NCI-H1105 treated with DMSO at 0.1 percent for 48 hours (cell line): ENCODE measurements around the gene SLC6A2.

Experiments
- DNase-seq: peaks from one replicate; lab custom pipeline; 2025; lab: John Stamatoyannopoulos, UW

The SLC6A2 gene

GRCh38 chr16:55647798-55648197 lies 8.0 kb upstream of the SLC6A2 start:
- no peak for DNase-seq

GRCh38 chr16:55651841-55652824 lies 3.7 kb upstream of the SLC6A2 start:
- no peak for DNase-seq

GRCh38 chr16:55653106-55653505 lies 2.7 kb upstream of the SLC6A2 start:
- no peak for DNase-seq

GRCh38 chr16:55655381-55655896 lies 349 bp upstream of the SLC6A2 start:
- DNase-seq, result no peak

GRCh38 chr16:55656691-55657092 lies 904 bp downstream of the SLC6A2 start:
- no peak for DNase-seq

GRCh38 chr16:55657616-55658015 lies 1.8 kb downstream of the SLC6A2 start:
- DNase-seq, result no peak

- DNase-seq, result no peak
These were observed 3.2 kb downstream of the SLC6A2 start for GRCh38 chr16:55658898-55659420.

- DNase-seq, result no peak
These were observed 4.2 kb downstream of the SLC6A2 start for GRCh38 chr16:55660026-55660425.

GRCh38 chr16:55660828-55661227 lies 5.0 kb downstream of the SLC6A2 start:
- no peak for DNase-seq

- no peak for DNase-seq
These were observed 6.3 kb downstream of the SLC6A2 start for GRCh38 chr16:55661941-55662643.

- DNase-seq, result no peak
These were observed 6.8 kb downstream of the SLC6A2 start for GRCh38 chr16:55662644-55663031.

- DNase-seq, result no peak
These were observed 7.4 kb downstream of the SLC6A2 start for GRCh38 chr16:55663225-55663624.

GRCh38 chr16:55663765-55664677 lies 8.2 kb downstream of the SLC6A2 start:
- no peak for DNase-seq

GRCh38 chr16:55664786-55665407 lies 9.1 kb downstream of the SLC6A2 start:
- no peak for DNase-seq

- no peak for DNase-seq
These were observed 9.7 kb downstream of the SLC6A2 start for GRCh38 chr16:55665511-55665910.

GRCh38 chr16:55666012-55666411 lies 10.2 kb downstream of the SLC6A2 start:
- no peak for DNase-seq

GRCh38 chr16:55667753-55668152 lies 12.0 kb downstream of the SLC6A2 start:
- DNase-seq, result no peak

- no peak for DNase-seq
These were observed 12.8 kb downstream of the SLC6A2 start for GRCh38 chr16:55668340-55669281.

- DNase-seq, result no peak
These were observed 15.6 kb downstream of the SLC6A2 start for GRCh38 chr16:55671206-55671973.
